PC-3 (cell line): ENCODE measurements around the gene CCDC63.

Source experiments
- CTCF ChIP-seq: fragments of 300-600 bp; sonication (generic); conservative IDR thresholded peaks from 2 replicates; pipeline ENCODE4 v1.5.1; 2017; ENCODE audit warnings: antibody characterized with exemption, low read depth, mild to moderate bottlenecking, low read length
- EZH2 ChIP-seq: fragments of 300-600 bp; sonication (generic); IDR thresholded peaks from one replicate; pipeline ENCODE4 v1.6.1; 2017; ENCODE audit warnings: antibody characterized with exemption, mild to moderate bottlenecking, low read length; ENCODE audit not compliant: unreplicated experiment
- EZH2phosphoT487 ChIP-seq: fragments of 300-600 bp; sonication (generic); IDR thresholded peaks from 2 replicates; pipeline ENCODE4 v1.6.1; 2018; ENCODE audit warnings: mild to moderate bottlenecking, antibody characterized with exemption, low read length, borderline replicate concordance

DNA sequence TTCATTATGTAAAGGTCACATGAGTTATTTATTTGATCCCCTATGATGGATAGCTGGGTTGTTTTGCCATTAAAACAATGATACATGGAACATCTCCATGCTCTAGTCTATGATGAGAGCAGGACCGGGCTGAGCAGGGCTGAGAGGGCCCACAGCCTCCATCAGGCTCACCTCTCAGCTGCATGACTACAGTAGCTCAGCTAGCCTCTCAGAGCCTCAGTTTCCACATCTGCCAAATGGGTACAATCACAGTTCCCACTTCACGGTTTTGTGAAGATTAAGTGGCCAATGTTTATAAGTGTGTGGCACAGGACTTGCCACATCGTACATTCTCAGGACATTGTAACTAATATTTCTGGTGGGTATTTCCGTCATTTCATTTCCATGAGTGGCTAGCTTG lies 93.5 kb downstream of the CCDC63 start:
- TF ChIP-seq EZH2 (no peak), CTCF (no peak), EZH2phosphoT487 (no peak)
